ENCODE data around the gene CAMKK1.

Gene CAMKK1

GRCh38 chr17:3887394-3887793 is 5.5 kb downstream of the CAMKK1 start:
- Histone ChIP-seq H3K27me3 (ENCODE audit: low read depth) (no peaks in the 10 kb centered on the region), H3K9me3 (no peaks in the 10 kb centered on the region), H3K4me3 (no peak overlapping the region), H3K36me3 (replicated peaks) (no peaks in the 10 kb centered on the region), H3K4me1 (peaks cover 4% of the 10 kb centered on the region; the same call in 1 of the 2 replicates)
- no peak for DNase-seq (ENCODE audit: low spot score in 2 of 2)
- in situ Hi-C loops (cut with MboI; ENCODE audit: low sequenced_read_pairs), result no loop called here

GRCh38 chr17:3886776-3887175 is 6.1 kb downstream of the CAMKK1 start:
- Histone ChIP-seq H3K4me3 (no peak overlapping the region), H3K9me3 (no peaks in the 10 kb centered on the region), H3K27me3 (ENCODE audit: low read depth) (no peaks in the 10 kb centered on the region), H3K36me3 (replicated peaks) (no peaks in the 10 kb centered on the region), H3K4me1 (peaks cover 2% of the 10 kb centered on the region; the same call in 1 of the 2 replicates)
- DNase-seq (ENCODE audit: low spot score in 2 of 2), result no peak
- in situ Hi-C loops (cut with MboI; ENCODE audit: low sequenced_read_pairs), result no loop called here

DNA sequence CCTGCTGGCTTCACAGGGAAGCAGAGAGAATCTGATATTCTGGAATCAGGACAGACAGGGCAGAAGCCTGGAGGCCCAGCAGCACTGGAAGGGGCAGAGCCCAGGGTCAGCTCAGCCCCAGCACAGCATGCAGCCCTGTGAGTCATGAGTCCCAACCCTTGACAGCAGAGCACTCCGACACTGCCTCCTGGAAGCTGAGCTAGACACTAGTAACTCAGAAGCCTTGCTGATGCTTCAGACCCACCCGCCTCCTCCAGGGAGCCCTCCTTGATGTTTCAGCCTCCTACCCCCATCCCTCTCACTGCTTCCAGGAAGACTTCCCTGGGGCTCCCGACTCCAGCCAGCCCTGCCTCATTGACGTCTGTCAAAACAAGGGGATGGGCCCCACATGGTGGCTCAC is 6.9 kb downstream of the CAMKK1 start:
- in situ Hi-C loops (cut with MboI; ENCODE audit: low sequenced_read_pairs), result no loop called here
- no peak for DNase-seq (ENCODE audit: low spot score in 2 of 2)
- no peaks in the 10 kb centered on the region for H3K9me3 ChIP-seq
- no peak overlapping the region for H3K4me3 ChIP-seq
- no peaks in the 10 kb centered on the region for H3K4me1 ChIP-seq
- no peaks in the 10 kb centered on the region for H3K36me3 ChIP-seq (replicated peaks)
- no peaks in the 10 kb centered on the region for H3K27me3 ChIP-seq (ENCODE audit: low read depth)

DNA sequence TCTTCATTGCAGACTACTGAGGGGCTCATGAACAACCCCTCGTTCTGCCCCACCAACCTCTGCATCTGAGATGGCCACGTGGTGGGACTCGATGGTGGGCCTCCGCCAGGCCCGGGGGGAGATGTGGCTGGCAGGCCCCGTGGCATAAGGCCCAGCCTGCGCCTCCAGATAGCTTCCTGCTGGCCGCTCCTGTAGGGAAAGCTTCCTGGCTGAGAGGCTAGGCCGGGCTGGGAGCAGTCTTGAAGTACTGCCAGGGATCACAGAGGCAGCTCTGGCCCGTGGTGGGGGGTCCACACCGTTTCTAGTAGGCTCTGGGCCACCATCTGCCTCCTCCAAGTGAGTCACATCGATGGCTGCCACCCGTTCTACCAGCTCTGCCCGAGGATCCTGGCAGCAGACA is 7.6 kb downstream of the CAMKK1 start:
- Histone ChIP-seq H3K36me3 (replicated peaks) (no peaks in the 10 kb centered on the region), H3K27me3 (ENCODE audit: low read depth) (no peaks in the 10 kb centered on the region), H3K9me3 (no peaks in the 10 kb centered on the region), H3K4me1 (no peaks in the 10 kb centered on the region), H3K4me3 (no peak overlapping the region)
- no peak for DNase-seq (ENCODE audit: low spot score in 2 of 2)
- in situ Hi-C loops (cut with MboI; ENCODE audit: low sequenced_read_pairs), result no loop called here

DNA sequence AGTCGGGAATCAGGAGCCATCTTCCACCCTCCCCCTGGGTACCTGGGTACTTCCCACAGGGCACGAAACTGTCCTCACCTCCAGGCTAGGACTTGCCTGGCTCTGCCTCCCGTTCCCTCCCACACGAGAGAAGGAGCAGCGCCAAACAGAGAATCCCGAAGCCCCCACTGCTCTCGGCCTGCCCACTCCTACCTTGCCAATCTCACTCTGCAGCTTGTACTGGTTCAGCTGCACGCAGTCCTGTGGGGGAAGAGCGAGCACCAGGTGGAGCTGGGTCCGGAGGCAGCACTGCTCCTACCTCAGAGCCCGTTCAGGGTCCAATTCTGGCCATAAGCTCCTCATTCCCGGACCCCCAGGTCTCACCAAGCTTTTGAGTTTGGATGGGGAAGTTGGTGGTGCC is 8.7 kb downstream of the CAMKK1 start:
- Histone ChIP-seq H3K4me3 (no peak overlapping the region), H3K9me3 (no peaks in the 10 kb centered on the region), H3K36me3 (replicated peaks) (no peaks in the 10 kb centered on the region), H3K27me3 (ENCODE audit: low read depth) (no peaks in the 10 kb centered on the region), H3K4me1 (no peaks in the 10 kb centered on the region)
- in situ Hi-C loops (cut with MboI; ENCODE audit: low sequenced_read_pairs), result no loop called here
- no peak for DNase-seq (ENCODE audit: low spot score in 2 of 2)

GRCh38 chr17:3882276-3882675 is 10.6 kb downstream of the CAMKK1 start:
- H3K4me1 ChIP-seq, result no peaks in the 10 kb centered on the region
- H3K27me3 ChIP-seq (ENCODE audit: low read depth), result no peaks in the 10 kb centered on the region
- in situ Hi-C loops (cut with MboI; ENCODE audit: low sequenced_read_pairs), result no loop called here
- no peak overlapping the region for H3K4me3 ChIP-seq
- H3K36me3 ChIP-seq (replicated peaks), result no peaks in the 10 kb centered on the region
- DNase-seq (ENCODE audit: low spot score in 2 of 2), result no peak
- no peaks in the 10 kb centered on the region for H3K9me3 ChIP-seq

- Histone ChIP-seq H3K4me1 (no peaks in the 10 kb centered on the region), H3K9me3 (no peaks in the 10 kb centered on the region), H3K27me3 (ENCODE audit: low read depth) (no peaks in the 10 kb centered on the region), H3K36me3 (replicated peaks) (no peaks in the 10 kb centered on the region), H3K4me3 (no peak overlapping the region)
- in situ Hi-C loops (cut with MboI; ENCODE audit: low sequenced_read_pairs), result no loop called here
- no peak for DNase-seq (ENCODE audit: low spot score in 2 of 2)
Measured at GRCh38 chr17:3880983-3881382, 11.9 kb downstream of the CAMKK1 start.

DNA sequence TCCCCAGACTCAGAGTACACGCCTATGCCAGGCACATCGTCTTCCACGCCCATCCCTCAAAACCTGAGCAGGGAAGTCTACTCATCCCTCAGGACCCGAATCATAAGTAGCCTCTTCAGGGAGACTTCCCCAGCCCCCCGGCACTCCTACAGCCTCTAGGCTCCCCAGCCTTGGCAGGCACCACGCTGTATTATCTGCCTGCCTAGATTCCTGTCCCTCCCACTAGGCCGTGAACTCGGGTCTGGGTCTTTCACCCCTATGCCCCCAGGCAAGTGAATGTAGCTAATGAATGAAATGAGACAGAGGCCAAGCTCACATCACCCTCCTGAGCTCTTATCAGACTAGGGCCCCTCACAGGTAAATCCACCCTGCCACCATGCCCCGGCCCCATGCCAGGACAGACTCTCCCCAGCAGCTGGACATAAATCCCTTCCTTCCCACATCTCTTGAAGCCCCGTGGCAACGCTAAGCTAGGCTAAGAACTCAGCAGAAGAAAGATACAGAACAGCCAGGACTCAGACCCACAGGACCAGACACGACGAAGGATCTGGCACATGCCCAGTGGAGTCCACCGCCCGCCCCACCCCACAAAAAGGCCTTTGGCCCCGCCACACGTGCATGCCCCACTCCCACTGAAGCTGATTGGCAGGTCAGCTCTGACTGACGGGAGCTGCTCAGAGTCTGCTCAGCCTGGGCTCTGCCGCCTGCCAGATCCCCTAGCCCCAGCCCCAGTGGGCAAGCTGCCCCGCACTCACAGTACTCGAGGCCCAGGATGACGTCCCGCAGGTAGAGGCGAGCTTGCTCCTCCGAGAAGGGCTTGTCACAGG is 13.0 kb downstream of the CAMKK1 start:
- DNase-seq (ENCODE audit: low spot score in 2 of 2), result no peak
- H3K4me1 ChIP-seq, result no peaks in the 10 kb centered on the region
- H3K36me3 ChIP-seq (replicated peaks), result no peaks in the 10 kb centered on the region
- in situ Hi-C loops (cut with MboI; ENCODE audit: low sequenced_read_pairs), result no loop called here
- no peak overlapping the region for H3K4me3 ChIP-seq
- no peaks in the 10 kb centered on the region for H3K9me3 ChIP-seq
- no peaks in the 10 kb centered on the region for H3K27me3 ChIP-seq (ENCODE audit: low read depth)

GRCh38 chr17:3879186-3879585 is 13.7 kb downstream of the CAMKK1 start:
- no peaks in the 10 kb centered on the region for H3K36me3 ChIP-seq (replicated peaks)
- no peaks in the 10 kb centered on the region for H3K4me1 ChIP-seq
- no peak for DNase-seq (ENCODE audit: low spot score in 2 of 2)
- H3K27me3 ChIP-seq (ENCODE audit: low read depth), result no peaks in the 10 kb centered on the region
- H3K4me3 ChIP-seq, result no peak overlapping the region
- H3K9me3 ChIP-seq, result no peaks in the 10 kb centered on the region
- in situ Hi-C loops (cut with MboI; ENCODE audit: low sequenced_read_pairs), result no loop called here

GRCh38 chr17:3877220-3877619 is 15.6 kb downstream of the CAMKK1 start:
- H3K9me3 ChIP-seq, result no peaks in the 10 kb centered on the region
- no peaks in the 10 kb centered on the region for H3K27me3 ChIP-seq (ENCODE audit: low read depth)
- DNase-seq (ENCODE audit: low spot score in 2 of 2), result no peak
- in situ Hi-C loops (cut with MboI; ENCODE audit: low sequenced_read_pairs), result no loop called here
- H3K4me3 ChIP-seq, result no peak overlapping the region
- H3K36me3 ChIP-seq (replicated peaks), result 0 out of 2 replicates have a peak, but pooled peaks cover under 1% of the 10 kb centered on the region
- no peaks in the 10 kb centered on the region for H3K4me1 ChIP-seq

- no peak for DNase-seq (ENCODE audit: low spot score in 2 of 2)
- in situ Hi-C loops (cut with MboI; ENCODE audit: low sequenced_read_pairs), result no loop called here
- H3K27me3 ChIP-seq (ENCODE audit: low read depth), result no peaks in the 10 kb centered on the region
- H3K36me3 ChIP-seq (replicated peaks), result 0 out of 2 replicates have a peak, but pooled peaks cover 3% of the 10 kb centered on the region
- no peak overlapping the region for H3K4me3 ChIP-seq
- no peaks in the 10 kb centered on the region for H3K4me1 ChIP-seq
- H3K9me3 ChIP-seq, result no peaks in the 10 kb centered on the region
Measured at GRCh38 chr17:3875317-3875716, 17.5 kb downstream of the CAMKK1 start.

DNA sequence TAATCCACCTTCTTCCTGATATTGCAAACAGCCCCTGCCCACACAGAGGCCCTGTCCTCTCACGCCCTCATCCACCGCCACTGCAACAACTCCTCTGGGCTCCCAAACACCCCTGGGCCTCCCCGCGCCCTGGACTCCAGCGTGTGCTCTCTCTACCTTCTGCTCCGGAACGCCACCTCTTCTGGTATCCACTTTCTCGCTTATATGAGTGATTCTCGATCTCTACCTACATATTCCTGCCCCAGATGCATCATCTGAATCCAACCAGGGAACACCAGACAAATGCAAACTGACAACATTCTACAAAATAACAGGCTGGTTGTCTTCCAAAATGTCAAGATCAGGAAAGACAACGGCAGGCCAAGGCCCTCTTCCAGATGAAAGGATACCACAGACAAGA is 19.0 kb downstream of the CAMKK1 start:
- Histone ChIP-seq H3K27me3 (ENCODE audit: low read depth) (no peaks in the 10 kb centered on the region), H3K4me1 (no peaks in the 10 kb centered on the region), H3K4me3 (no peak overlapping the region), H3K9me3 (no peaks in the 10 kb centered on the region), H3K36me3 (replicated peaks) (0 out of 2 replicates have a peak, but pooled peaks cover 3% of the 10 kb centered on the region)
- in situ Hi-C loops (cut with MboI; ENCODE audit: low sequenced_read_pairs), result no loop called here
- DNase-seq (ENCODE audit: low spot score in 2 of 2), result no peak

DNA sequence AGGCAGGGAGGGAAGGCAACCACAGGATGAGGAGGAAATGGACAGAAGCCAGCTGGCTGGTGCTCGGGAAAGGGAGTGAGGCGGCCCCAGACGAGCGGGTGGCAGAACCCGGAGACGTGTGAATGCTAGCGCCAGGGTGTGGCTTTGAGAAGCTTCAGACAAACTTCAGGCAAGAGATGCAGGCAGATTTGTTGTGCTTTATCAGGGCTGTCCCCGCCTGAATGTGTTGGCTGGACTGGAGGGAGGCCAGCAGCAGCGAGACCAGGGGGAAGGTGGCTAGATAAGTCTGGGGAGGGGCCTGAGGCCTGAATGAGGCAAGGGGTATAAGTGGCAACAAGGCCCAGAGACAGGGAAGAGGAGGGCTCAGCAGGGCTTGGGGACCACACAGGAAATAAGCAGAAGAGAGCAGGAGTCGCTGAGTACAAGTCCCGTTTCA is 22.0 kb downstream of the CAMKK1 start:
- H3K27me3 ChIP-seq (ENCODE audit: low read depth), result no peaks in the 10 kb centered on the region
- DNase-seq (ENCODE audit: low spot score in 2 of 2), result no peak
- no peaks in the 10 kb centered on the region for H3K4me1 ChIP-seq
- no peak overlapping the region for H3K4me3 ChIP-seq
- 0 out of 2 replicates have a peak, but pooled peaks cover 3% of the 10 kb centered on the region for H3K36me3 ChIP-seq (replicated peaks)
- in situ Hi-C loops (cut with MboI; ENCODE audit: low sequenced_read_pairs), result no loop called here
- no peaks in the 10 kb centered on the region for H3K9me3 ChIP-seq

DNA sequence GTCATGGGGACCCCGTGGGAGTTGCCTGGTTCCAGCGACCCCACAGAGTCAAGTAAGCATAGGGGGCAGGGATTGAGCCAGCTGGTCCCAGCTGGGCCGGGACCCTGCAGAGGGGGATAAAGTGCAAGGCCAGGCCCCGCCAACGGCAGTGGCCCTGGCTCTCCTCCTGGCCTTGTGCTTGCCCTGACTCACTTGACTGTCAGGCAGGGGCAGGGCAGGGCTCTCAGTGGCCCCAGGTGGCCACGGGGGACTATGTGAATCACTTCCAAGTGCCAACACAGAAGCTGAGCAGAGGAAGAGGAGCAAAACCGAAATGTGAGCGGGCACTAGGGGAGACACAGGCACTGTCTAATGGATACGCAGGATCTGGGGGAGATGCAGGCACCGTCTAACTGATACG is 25.2 kb downstream of the CAMKK1 start:
- Histone ChIP-seq H3K9me3 (no peaks in the 10 kb centered on the region), H3K36me3 (replicated peaks) (0 out of 2 replicates have a peak, but pooled peaks cover 3% of the 10 kb centered on the region), H3K4me3 (no peak overlapping the region), H3K27me3 (ENCODE audit: low read depth) (no peaks in the 10 kb centered on the region), H3K4me1 (no peaks in the 10 kb centered on the region)
- no peak for DNase-seq (ENCODE audit: low spot score in 2 of 2)
- in situ Hi-C loops (cut with MboI; ENCODE audit: low sequenced_read_pairs), result no loop called here

Data from HAP-1 (cell line).